IPS-18c (cell line): ENCODE measurements around the gene CSF1R.
"Not testable (repeated sequence)": the region's sequence is repeated elsewhere in the genome, so short reads cannot be mapped to it uniquely, and the experiment has no call there.

Source experiments
- H3K4me3 ChIP-seq: 2 replicates; pipeline ENCODE4 v1.7.0; 2013; ENCODE audit warnings: low read depth, mild to moderate bottlenecking, low read length, moderate library complexity; ENCODE audit not compliant: insufficient read depth
- H3K9me3 ChIP-seq: one replicate; pipeline ENCODE4 v1.6.1; 2013; ENCODE audit warnings: mild to moderate bottlenecking, low read length, moderate library complexity; ENCODE audit not compliant: control insufficient read depth, insufficient read depth

CSF1R gene

GRCh38 chr5:150028047-150028446 is 58.3 kb downstream of the CSF1R start:
- H3K9me3 ChIP-seq, H3K4me3 ChIP-seq: not testable (repeated sequence)

GRCh38 chr5:150026682-150027172 is 59.6 kb downstream of the CSF1R start:
- Histone ChIP-seq H3K9me3 (no peaks in the 10 kb centered on the region), H3K4me3 (no peak overlapping the region)

GRCh38 chr5:150024346-150024984 is 61.9 kb downstream of the CSF1R start:
- no peaks in the 10 kb centered on the region for H3K9me3 ChIP-seq
- no peak overlapping the region for H3K4me3 ChIP-seq

- no peak overlapping the region for H3K4me3 ChIP-seq
- no peaks in the 10 kb centered on the region for H3K9me3 ChIP-seq
Observed at GRCh38 chr5:150023136-150023535, 63.2 kb downstream of the CSF1R start.

GRCh38 chr5:150022681-150023080 is 63.7 kb downstream of the CSF1R start:
- Histone ChIP-seq H3K9me3 (no peaks in the 10 kb centered on the region), H3K4me3 (no peak overlapping the region)

GRCh38 chr5:150022158-150022531 is 64.2 kb downstream of the CSF1R start:
- Histone ChIP-seq H3K9me3 (no peaks in the 10 kb centered on the region), H3K4me3 (no peak overlapping the region)

- Histone ChIP-seq H3K4me3 (peak overlapping the region; percentile 5; the same call in 1 of the 2 replicates), H3K9me3 (no peaks in the 10 kb centered on the region)
Observed at GRCh38 chr5:150021491-150022157, 64.7 kb downstream of the CSF1R start.

- Histone ChIP-seq H3K4me3 (no peak overlapping the region), H3K9me3 (no peaks in the 10 kb centered on the region)
Observed at GRCh38 chr5:150020249-150020648, 66.1 kb downstream of the CSF1R start.

GRCh38 chr5:150017226-150018005 is 68.9 kb downstream of the CSF1R start:
- H3K4me3 ChIP-seq: no peak overlapping the region
- H3K9me3 ChIP-seq: no peaks in the 10 kb centered on the region

- H3K9me3 ChIP-seq: no peaks in the 10 kb centered on the region
- H3K4me3 ChIP-seq: no peak overlapping the region
Observed at GRCh38 chr5:150016537-150016936, 69.8 kb downstream of the CSF1R start.

- Histone ChIP-seq H3K9me3 (no peaks in the 10 kb centered on the region), H3K4me3 (no peak overlapping the region)
Observed at GRCh38 chr5:150015415-150015814, 70.9 kb downstream of the CSF1R start.

GRCh38 chr5:150014456-150014855 is 71.9 kb downstream of the CSF1R start:
- Histone ChIP-seq H3K4me3 (no peak overlapping the region), H3K9me3 (no peaks in the 10 kb centered on the region)

GRCh38 chr5:150013931-150014330 is 72.4 kb downstream of the CSF1R start:
- Histone ChIP-seq H3K4me3 (no peak overlapping the region), H3K9me3 (no peaks in the 10 kb centered on the region)

GRCh38 chr5:150009671-150010387 is 76.5 kb downstream of the CSF1R start:
- Histone ChIP-seq H3K4me3 (no peak overlapping the region), H3K9me3 (no peaks in the 10 kb centered on the region)

- Histone ChIP-seq H3K4me3 (no peak overlapping the region), H3K9me3 (no peaks in the 10 kb centered on the region)
Observed at GRCh38 chr5:150007050-150007449, 79.3 kb downstream of the CSF1R start.

GRCh38 chr5:150006318-150006717 is 80.0 kb downstream of the CSF1R start:
- Histone ChIP-seq H3K4me3 (no peak overlapping the region), H3K9me3 (no peaks in the 10 kb centered on the region)
